NCI-H2227 (cell line): ENCODE results near the gene CTRB2.

Source experiments
- DNase-seq: peaks from one replicate; lab custom pipeline; 2025; ENCODE audit not compliant: unreplicated experiment; lab: John Stamatoyannopoulos, UW

CTRB2 gene

DNA sequence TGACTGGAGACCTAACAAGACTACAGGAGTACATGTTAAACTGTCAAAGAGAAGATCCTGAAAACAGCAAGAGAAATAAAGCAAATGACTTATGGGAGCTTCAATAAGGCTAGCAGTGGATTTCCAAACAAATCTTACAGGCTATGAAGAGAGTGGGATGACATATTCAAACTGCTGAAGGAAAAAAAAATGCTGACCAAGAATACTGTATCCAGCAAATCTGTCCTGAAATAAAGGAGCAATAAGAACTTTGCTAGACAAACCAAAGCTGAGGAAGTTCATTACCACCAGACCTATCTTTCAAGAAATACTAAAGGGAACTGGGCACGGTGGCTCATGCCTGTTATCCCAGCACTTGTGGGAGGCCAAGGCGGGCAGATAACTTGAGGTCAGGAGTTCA, 30.0 kb downstream of the CTRB2 start:
- no peak for DNase-seq

- no peak for DNase-seq
These were observed 31.9 kb downstream of the CTRB2 start for GRCh38 chr16:75175074-75175473.

- DNase-seq, result no peak
These were observed 34.4 kb downstream of the CTRB2 start for GRCh38 chr16:75172578-75172977.

GRCh38 chr16:75169899-75170405, 37.0 kb downstream of the CTRB2 start:
- DNase-seq, result no peak

DNA sequence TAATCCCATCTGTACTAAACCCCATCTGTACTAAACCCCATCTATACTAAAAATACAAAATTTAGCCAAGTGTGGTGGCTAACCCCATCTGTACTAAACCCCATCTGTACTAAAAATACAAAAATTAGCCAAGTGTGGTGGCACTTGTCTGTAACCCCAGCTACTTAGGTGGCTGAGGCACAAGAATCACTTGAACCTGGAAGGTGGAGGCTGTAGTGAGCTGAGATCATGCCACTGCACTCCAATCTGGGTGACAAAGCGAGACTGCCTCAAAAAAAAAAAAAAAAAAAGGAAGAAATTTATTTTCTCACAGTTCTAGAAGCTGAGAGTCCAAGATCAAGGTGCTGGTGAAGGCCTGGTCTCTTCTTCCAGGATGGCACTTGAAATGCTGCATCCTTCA, 46.6 kb downstream of the CTRB2 start:
- no peak for DNase-seq
